Measurements from ENCODE around the gene BTG2.
"Not testable (repeated sequence)": the region's sequence is repeated elsewhere in the genome, so short reads cannot be mapped to it uniquely, and the experiment has no call there.

BTG2 gene, protein sequence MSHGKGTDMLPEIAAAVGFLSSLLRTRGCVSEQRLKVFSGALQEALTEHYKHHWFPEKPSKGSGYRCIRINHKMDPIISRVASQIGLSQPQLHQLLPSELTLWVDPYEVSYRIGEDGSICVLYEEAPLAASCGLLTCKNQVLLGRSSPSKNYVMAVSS

DNA sequence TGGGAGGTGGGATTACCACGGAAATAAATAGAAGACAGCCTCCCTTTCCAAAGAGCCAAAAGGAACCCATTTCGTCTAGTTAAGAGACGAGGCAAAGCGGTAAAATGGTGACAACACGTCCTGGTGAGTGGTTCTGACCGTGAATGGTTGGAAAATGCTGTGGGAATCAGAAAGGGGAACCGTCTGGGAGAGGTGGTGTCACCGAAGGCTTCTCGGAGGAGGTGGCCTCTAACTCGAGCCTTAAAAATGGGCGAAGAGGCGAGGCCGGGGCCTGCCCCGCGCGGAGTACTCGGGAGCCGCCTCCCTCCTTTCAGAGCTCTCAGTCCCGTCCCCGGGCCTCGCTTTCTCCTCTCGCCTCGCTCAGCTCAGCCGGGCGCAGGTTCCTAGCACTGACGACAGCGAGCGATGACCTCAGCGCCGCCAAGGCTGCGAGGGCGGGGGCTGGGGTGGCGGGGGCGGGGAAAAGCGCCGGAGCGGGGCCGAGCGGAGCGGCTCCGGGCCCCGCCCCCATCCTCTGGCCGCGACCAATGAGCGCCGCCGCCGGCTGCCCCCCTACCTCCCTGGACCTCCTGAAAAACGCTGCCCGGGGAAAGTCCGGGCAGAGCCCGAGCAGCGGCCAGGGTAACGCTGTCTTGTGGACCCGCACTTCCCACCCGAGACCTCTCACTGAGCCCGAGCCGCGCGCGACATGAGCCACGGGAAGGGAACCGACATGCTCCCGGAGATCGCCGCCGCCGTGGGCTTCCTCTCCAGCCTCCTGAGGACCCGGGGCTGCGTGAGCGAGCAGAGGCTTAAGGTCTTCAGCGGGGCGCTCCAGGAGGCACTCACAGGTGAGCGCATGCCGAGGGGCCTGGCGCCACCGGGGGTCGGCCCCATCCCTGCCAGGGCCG is at the start of gene BTG2:
Gene BTG2, plus strand, starts transcription at position 601 of the 890 bp plus-strand sequence. Its CDS starts 88 bp downstream, at position 689.
- Histone ChIP-seq H3K9me3 (ENCODE audit: control insufficient read depth, insufficient read depth, low read depth, low read length) (no peaks in the 10 kb centered on the region), H3K4me1 (ENCODE audit: control insufficient read depth, insufficient read depth, low read length) (peaks cover 35% of the 10 kb centered on the region), H3K9ac (ENCODE audit: low read length) (peak within 1 kb of the TSS; percentile 80), H3K27me3 (ENCODE audit: control insufficient read depth, insufficient read depth, low read length) (peaks cover 85% of the 10 kb centered on the region), H3K27ac (ENCODE audit: low read depth, low read length) (no peak within 1 kb of the TSS; the same call in 1 of the 2 replicates), H3K4me3 (ENCODE audit: low read depth, low read length) (peak within 1 kb of the TSS; percentile 84), H3K36me3 (ENCODE audit: control insufficient read depth, insufficient read depth, low read length) (no peaks in the 10 kb centered on the region)

DNA sequence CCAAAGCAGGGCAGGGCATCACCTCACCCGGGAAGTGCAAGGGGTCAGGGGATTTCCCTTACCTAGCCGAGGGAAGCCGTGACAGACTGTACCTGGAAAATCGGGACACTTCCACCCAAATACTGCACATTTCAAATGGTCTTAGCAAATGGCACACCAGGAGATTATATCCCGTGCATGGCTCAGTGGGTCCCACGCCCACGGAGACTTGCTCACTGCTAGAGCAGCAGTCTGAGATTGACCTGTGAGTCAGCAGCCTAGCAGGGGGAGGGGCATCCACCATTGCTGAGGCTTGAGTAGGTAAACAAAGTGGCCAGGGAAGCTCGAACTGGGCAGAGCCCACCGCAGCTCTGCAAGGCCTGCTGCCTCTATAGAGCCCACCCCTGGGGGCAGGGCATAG is 48.7 kb upstream of the BTG2 start:
- H3K27ac ChIP-seq (ENCODE audit: low read depth, low read length); H3K4me1 ChIP-seq (ENCODE audit: control insufficient read depth, insufficient read depth, low read length); H3K27me3 ChIP-seq (ENCODE audit: control insufficient read depth, insufficient read depth, low read length); H3K4me3 ChIP-seq (ENCODE audit: low read depth, low read length); H3K36me3 ChIP-seq (ENCODE audit: control insufficient read depth, insufficient read depth, low read length); H3K9ac ChIP-seq (ENCODE audit: low read length): not testable (repeated sequence)
- peaks cover 12% of the 10 kb centered on the region for H3K9me3 ChIP-seq (ENCODE audit: control insufficient read depth, insufficient read depth, low read depth, low read length)

DNA sequence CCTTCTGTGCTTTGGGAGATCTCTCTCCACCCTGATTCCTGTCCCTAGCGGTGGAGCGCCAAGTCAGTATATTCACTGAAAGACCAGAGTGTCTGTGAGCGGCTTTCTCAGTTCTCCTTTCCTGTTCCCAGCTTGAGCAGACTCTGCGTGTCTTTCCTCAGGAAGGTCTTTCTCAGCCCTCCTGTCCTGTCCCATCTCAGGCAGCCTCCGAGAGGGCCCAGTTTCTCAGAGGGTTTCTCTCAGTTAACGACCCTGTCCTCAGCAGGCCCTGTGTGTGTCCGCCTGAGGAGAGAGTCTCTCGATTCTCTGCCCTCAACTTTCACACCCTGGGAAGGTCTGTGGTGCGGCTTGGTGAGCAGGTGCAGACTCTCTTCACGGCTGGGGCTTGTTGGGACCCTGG is 41.8 kb upstream of the BTG2 start:
- Histone ChIP-seq H3K27ac (ENCODE audit: low read depth, low read length) (no peak overlapping the region), H3K4me1 (ENCODE audit: control insufficient read depth, insufficient read depth, low read length) (no peaks in the 10 kb centered on the region), H3K9ac (ENCODE audit: low read length) (no peak overlapping the region), H3K4me3 (ENCODE audit: low read depth, low read length) (no peak overlapping the region), H3K27me3 (ENCODE audit: control insufficient read depth, insufficient read depth, low read length) (no peaks in the 10 kb centered on the region), H3K9me3 (ENCODE audit: control insufficient read depth, insufficient read depth, low read depth, low read length) (no peaks in the 10 kb centered on the region), H3K36me3 (ENCODE audit: control insufficient read depth, insufficient read depth, low read length) (no peaks in the 10 kb centered on the region)

DNA sequence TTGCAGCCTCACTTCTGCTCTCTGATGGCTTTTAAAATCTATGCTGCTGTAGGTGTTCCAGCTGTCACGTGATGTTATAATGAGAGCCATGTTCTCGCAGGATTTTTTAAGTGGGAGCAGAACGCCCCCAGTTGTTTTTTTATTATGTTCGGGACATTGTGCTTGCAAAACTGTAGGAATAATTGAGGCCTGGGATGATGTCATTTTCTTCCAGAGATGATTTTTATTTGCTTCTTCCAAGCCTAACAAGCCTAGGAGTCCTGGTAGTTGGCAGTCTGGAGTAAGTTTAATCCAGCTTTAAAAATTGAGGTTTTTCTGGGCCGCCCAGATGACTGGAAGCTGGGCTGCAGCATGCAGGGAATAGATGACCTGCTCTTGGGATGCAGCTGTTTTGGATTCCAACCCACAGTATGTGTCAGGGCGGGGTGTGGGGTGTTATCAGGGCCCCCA is 41.2 kb upstream of the BTG2 start:
- Histone ChIP-seq H3K27ac (ENCODE audit: low read depth, low read length) (no peak overlapping the region), H3K4me3 (ENCODE audit: low read depth, low read length) (no peak overlapping the region), H3K9me3 (ENCODE audit: control insufficient read depth, insufficient read depth, low read depth, low read length) (no peaks in the 10 kb centered on the region), H3K27me3 (ENCODE audit: control insufficient read depth, insufficient read depth, low read length) (no peaks in the 10 kb centered on the region), H3K4me1 (ENCODE audit: control insufficient read depth, insufficient read depth, low read length) (peaks cover 4% of the 10 kb centered on the region; the same call in 1 of the 2 replicates), H3K36me3 (ENCODE audit: control insufficient read depth, insufficient read depth, low read length) (no peaks in the 10 kb centered on the region), H3K9ac (ENCODE audit: low read length) (no peak overlapping the region)

DNA sequence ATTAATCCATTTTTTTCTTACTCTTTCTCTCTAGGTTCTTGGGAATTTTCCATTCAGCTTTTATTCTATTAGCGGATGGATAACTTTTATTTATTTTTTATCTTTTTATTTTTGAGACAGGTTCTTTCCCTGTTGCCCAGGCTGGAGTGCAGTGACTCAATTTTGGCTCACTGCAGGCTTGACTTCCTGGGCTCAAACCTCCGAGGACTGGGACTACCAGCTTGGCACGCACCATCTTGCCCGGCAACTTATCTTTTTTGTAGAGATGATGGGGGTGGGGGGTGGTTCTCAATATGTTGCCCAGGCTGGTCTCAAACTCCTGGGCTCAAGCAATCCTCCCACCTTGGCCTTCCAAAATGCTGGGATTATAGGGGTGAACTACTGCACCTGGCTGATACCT is 39.8 kb upstream of the BTG2 start:
- Histone ChIP-seq H3K27me3 (ENCODE audit: control insufficient read depth, insufficient read depth, low read length) (no peaks in the 10 kb centered on the region), H3K4me3 (ENCODE audit: low read depth, low read length) (no peak overlapping the region), H3K36me3 (ENCODE audit: control insufficient read depth, insufficient read depth, low read length) (no peaks in the 10 kb centered on the region), H3K27ac (ENCODE audit: low read depth, low read length) (no peak overlapping the region), H3K9ac (ENCODE audit: low read length) (no peak overlapping the region), H3K9me3 (ENCODE audit: control insufficient read depth, insufficient read depth, low read depth, low read length) (no peaks in the 10 kb centered on the region), H3K4me1 (ENCODE audit: control insufficient read depth, insufficient read depth, low read length) (peaks cover 4% of the 10 kb centered on the region; the same call in 1 of the 2 replicates)

DNA sequence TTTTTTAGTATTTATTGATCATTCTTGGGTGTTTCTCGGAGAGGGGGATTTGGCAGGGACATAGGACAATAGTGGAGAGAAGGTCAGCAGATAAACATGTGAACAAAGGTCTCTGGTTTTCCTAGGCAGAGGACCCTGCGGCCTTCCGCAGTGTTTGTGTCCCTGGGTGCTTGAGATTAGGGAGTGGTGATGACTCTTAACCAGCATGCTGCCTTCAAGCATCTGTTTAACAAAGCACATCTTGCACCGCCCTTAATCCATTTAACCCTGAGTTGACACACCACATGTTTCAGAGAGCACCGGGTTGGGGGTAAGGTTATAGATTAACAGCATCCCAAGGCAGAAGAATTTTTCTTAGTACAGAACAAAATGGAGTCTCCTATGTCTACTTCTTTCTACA is 39.2 kb upstream of the BTG2 start:
- not testable (repeated sequence) for H3K9ac ChIP-seq (ENCODE audit: low read length); H3K4me1 ChIP-seq (ENCODE audit: control insufficient read depth, insufficient read depth, low read length); H3K27me3 ChIP-seq (ENCODE audit: control insufficient read depth, insufficient read depth, low read length); H3K9me3 ChIP-seq (ENCODE audit: control insufficient read depth, insufficient read depth, low read depth, low read length); H3K27ac ChIP-seq (ENCODE audit: low read depth, low read length); H3K4me3 ChIP-seq (ENCODE audit: low read depth, low read length); H3K36me3 ChIP-seq (ENCODE audit: control insufficient read depth, insufficient read depth, low read length)

DNA sequence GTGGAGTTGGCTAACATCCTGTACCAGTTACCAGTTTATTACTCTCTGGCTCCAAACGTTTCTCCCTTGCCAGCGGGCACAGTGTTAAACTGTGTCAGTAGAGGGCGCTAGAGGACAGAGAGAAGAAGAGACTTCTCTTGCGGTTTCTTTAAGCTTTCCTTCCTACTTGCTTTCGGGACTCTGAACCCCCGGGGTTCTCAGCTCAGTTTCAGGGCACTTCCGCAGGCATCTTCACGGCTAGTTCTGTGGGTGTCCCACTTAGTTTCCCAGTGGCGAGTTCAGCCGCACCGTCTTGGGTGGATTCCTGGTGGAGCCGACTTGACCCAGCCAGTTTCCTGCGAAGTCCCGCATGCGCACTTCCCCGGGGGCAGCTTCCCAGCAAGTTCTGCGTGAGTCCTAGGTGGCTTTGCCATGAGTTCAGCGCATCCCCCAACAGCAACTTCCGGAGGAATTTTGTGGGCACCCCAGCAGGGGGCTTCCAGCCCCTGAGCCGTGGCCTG is 37.9 kb upstream of the BTG2 start:
- Histone ChIP-seq H3K36me3 (ENCODE audit: control insufficient read depth, insufficient read depth, low read length) (no peaks in the 10 kb centered on the region), H3K27ac (ENCODE audit: low read depth, low read length) (no peak overlapping the region), H3K4me3 (ENCODE audit: low read depth, low read length) (peak overlapping the region; percentile 68), H3K9me3 (ENCODE audit: control insufficient read depth, insufficient read depth, low read depth, low read length) (no peaks in the 10 kb centered on the region), H3K9ac (ENCODE audit: low read length) (peak overlapping the region; percentile 44), H3K27me3 (ENCODE audit: control insufficient read depth, insufficient read depth, low read length) (peaks cover 7% of the 10 kb centered on the region), H3K4me1 (ENCODE audit: control insufficient read depth, insufficient read depth, low read length) (peaks cover 8% of the 10 kb centered on the region)

DNA sequence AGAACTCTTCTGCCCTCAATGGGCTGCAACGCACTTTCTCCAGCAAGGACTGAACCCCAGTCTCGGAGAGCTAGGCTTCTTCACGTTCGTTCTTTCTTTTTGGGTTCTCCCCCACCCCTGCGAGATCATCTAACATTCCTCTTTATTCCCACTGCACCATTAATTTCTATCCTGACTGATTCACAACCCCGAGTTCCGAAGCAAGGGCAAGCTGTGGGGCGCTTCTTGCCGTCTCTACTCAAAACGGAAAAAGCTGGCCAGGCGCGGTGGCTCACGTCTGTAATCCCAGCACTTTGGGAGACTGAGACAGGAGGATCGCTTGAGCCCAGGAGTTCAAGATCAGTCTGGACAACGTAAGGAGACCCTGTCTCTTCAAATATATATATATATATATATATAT is 37.4 kb upstream of the BTG2 start:
- Histone ChIP-seq H3K36me3 (ENCODE audit: control insufficient read depth, insufficient read depth, low read length) (no peaks in the 10 kb centered on the region), H3K27ac (ENCODE audit: low read depth, low read length) (no peak overlapping the region), H3K9me3 (ENCODE audit: control insufficient read depth, insufficient read depth, low read depth, low read length) (no peaks in the 10 kb centered on the region), H3K27me3 (ENCODE audit: control insufficient read depth, insufficient read depth, low read length) (peaks cover 12% of the 10 kb centered on the region), H3K4me1 (ENCODE audit: control insufficient read depth, insufficient read depth, low read length) (peaks cover 8% of the 10 kb centered on the region), H3K4me3 (ENCODE audit: low read depth, low read length) (peak overlapping the region; percentile 68), H3K9ac (ENCODE audit: low read length) (no peak overlapping the region)

DNA sequence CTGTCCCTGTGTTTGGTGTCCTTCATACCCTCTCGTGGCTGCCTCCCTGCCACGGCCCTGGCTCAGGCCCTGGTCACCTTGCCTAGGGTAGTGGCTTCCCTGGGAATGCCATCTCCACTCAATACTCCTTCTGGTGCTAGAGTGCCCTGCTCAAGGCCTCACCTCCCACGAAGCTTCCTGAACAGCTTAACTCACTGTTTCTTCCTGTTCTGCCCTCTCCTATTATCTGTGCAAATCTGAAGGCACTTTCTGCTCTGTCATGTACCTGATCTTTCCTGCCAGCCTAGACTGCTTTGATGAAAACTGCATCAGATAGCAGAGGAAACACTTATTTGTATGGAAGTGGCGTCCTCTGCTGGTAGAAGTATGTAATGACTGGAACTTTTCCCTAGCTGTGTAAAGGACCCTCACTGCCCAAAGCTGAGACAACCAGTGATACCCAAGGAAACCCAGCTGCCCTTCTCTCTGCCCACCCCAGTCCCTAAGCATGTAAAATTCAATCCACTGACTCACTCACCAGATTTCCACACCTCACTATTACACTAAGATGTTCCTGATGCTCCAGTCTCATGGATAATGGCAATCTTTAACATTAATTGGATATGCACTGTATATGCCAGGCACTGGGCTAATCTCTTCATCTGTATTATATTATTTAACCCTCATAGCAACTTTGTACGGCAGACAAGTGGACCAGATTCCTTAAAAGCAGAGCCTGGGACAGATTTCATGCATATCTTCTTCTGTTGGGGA is 36.2 kb upstream of the BTG2 start:
- H3K4me1 ChIP-seq (ENCODE audit: control insufficient read depth, insufficient read depth, low read length): peaks cover 17% of the 10 kb centered on the region
- no peak overlapping the region for H3K27ac ChIP-seq (ENCODE audit: low read depth, low read length)
- no peaks in the 10 kb centered on the region for H3K9me3 ChIP-seq (ENCODE audit: control insufficient read depth, insufficient read depth, low read depth, low read length)
- H3K36me3 ChIP-seq (ENCODE audit: control insufficient read depth, insufficient read depth, low read length): no peaks in the 10 kb centered on the region
- H3K9ac ChIP-seq (ENCODE audit: low read length): no peak overlapping the region
- H3K4me3 ChIP-seq (ENCODE audit: low read depth, low read length): no peak overlapping the region
- peaks cover 21% of the 10 kb centered on the region for H3K27me3 ChIP-seq (ENCODE audit: control insufficient read depth, insufficient read depth, low read length)

DNA sequence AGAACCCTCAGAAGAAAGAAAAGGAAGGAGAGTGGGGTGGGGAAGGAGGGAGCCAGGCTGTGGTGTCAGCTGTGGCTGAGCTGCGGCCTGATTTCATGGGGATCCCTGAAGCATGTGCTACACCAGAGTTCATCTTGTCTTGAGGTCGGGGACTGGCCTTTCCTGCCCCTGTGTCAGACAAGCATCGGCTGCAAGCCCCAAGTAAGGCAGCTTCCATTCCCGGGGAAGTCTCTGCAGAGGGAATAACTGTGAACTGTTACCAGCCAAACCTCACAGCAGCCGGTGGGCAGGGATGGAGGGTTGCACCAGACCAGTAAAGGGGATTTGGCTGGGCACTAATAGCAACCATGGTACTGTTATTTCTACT is 35.7 kb upstream of the BTG2 start:
- Histone ChIP-seq H3K36me3 (ENCODE audit: control insufficient read depth, insufficient read depth, low read length) (no peaks in the 10 kb centered on the region), H3K4me1 (ENCODE audit: control insufficient read depth, insufficient read depth, low read length) (peaks cover 20% of the 10 kb centered on the region), H3K9ac (ENCODE audit: low read length) (no peak overlapping the region), H3K27ac (ENCODE audit: low read depth, low read length) (no peak overlapping the region), H3K9me3 (ENCODE audit: control insufficient read depth, insufficient read depth, low read depth, low read length) (no peaks in the 10 kb centered on the region), H3K4me3 (ENCODE audit: low read depth, low read length) (no peak overlapping the region), H3K27me3 (ENCODE audit: control insufficient read depth, insufficient read depth, low read length) (peaks cover 26% of the 10 kb centered on the region)

DNA sequence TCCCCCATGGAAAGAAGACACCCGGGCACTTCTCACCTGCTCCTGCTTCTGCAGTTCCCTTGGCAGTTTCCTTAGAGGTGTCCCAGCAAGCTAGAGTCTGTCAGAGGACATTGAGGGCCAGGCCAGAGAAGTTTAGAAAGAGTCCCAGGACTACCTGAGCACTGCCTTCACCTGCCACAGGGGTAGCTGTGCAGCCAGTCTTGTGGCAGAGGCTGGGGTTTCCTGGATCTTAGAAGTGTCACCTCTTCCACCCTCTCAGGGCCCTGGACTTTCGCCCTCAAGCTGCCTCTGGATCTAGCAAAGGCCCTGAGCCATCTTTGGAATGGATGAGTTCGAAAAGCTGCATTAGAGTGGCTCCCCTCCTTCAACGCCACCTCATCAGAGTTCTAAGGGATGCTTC is 34.9 kb upstream of the BTG2 start:
- no peaks in the 10 kb centered on the region for H3K36me3 ChIP-seq (ENCODE audit: control insufficient read depth, insufficient read depth, low read length)
- H3K4me3 ChIP-seq (ENCODE audit: low read depth, low read length): no peak overlapping the region
- no peak overlapping the region for H3K27ac ChIP-seq (ENCODE audit: low read depth, low read length)
- H3K4me1 ChIP-seq (ENCODE audit: control insufficient read depth, insufficient read depth, low read length): peaks cover 20% of the 10 kb centered on the region
- H3K9ac ChIP-seq (ENCODE audit: low read length): no peak overlapping the region
- no peaks in the 10 kb centered on the region for H3K9me3 ChIP-seq (ENCODE audit: control insufficient read depth, insufficient read depth, low read depth, low read length)
- peaks cover 31% of the 10 kb centered on the region for H3K27me3 ChIP-seq (ENCODE audit: control insufficient read depth, insufficient read depth, low read length)
